ENCODE results near the gene ACP3.

GRCh38 chr3:132332508-132332907, 15.3 kb downstream of the ACP3 start:
- TF ChIP-seq CTCF (IDR thresholded peaks at IDR 0.05) (no peak), POLR2A (IDR thresholded peaks at IDR 0.05) (no peak)
